DMS 273 (cell line): ENCODE results near the gene CDKN1C.

ENCODE experiments used
- DNase-seq: peaks from one replicate; lab custom pipeline; 2025; ENCODE audit not compliant: unreplicated experiment; lab: John Stamatoyannopoulos, UW

The CDKN1C gene

GRCh38 chr11:2870460-2870859 is 15.1 kb downstream of the CDKN1C start:
- DNase-seq, result no peak

GRCh38 chr11:2869561-2870427 is 15.8 kb downstream of the CDKN1C start:
- no peak for DNase-seq

DNA sequence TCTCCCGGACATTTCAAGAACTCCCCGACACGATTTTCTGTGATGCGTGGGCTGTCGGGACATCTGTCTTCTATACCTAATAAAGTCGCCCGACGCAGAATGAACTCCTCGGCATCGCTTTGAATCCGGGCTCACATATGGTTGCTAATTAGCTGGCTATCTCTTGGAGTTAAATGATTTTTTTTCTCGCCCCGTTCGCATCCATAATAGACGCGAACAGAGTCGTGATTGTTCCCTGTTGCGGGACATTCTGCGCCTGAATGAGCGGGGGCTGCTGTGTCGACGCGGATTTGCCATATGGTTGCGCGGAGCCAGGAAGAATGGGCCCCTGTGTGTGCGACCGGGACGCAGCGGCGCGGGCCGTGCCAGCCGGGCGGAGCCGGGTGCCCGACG is 16.4 kb downstream of the CDKN1C start:
- peak; percentile 24 for DNase-seq

GRCh38 chr11:2868506-2869133 is 17.0 kb downstream of the CDKN1C start:
- no peak for DNase-seq

- no peak for DNase-seq
These were observed 17.7 kb downstream of the CDKN1C start for GRCh38 chr11:2867722-2868505.

DNA sequence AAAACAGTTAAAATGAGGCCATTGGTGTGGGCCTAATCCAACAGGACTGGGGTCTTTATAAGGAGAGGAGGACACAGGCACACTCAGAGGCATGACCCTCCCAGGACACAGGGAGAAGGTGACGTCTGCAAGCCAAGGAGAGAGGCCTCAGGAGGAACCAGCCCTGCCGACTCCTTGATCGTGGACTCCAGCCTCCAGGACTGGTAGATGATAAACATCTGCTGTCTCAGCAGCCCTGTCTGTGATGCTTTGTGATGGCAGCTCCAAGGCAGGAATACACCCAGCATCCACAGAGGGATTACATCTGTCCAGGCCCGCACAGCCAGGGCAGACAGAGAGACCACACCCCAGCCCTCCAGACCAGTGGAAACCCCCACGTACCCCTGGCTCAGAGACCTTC is 18.4 kb downstream of the CDKN1C start:
- DNase-seq, result no peak

DNA sequence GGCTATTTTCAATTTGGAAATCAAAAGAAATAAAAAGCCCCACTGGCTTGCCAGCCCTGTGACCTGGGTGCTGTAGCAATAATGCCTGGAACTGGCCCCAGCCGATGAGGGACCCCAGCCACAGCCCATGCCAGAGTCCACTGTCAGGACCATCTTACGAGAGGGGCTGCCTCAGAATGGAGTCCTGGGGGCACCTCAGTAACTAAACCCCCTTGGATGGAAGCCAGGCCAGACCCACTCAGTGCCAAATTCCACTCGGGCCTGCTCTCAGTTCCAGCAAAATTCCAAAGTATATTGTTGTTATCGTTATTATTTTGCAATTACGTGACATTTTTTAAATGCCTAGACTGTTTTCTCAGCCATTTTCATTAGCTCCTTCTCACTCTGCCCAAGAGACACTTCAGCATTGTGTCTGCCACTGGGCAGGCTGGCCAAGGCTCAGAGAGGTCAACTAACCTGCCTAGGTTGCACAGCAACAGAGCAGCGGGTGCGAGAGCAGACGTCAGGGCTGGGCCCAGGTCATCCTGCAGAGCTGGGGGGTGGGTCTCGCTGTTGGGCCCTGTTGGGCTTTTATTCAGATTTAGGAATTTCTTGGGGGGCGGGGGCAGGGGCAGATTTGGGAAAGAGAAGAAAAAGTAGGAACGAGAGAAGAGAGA is 19.5 kb downstream of the CDKN1C start:
- DNase-seq, result no peak

GRCh38 chr11:2864901-2865300 is 20.7 kb downstream of the CDKN1C start:
- peak; percentile 24 for DNase-seq

DNA sequence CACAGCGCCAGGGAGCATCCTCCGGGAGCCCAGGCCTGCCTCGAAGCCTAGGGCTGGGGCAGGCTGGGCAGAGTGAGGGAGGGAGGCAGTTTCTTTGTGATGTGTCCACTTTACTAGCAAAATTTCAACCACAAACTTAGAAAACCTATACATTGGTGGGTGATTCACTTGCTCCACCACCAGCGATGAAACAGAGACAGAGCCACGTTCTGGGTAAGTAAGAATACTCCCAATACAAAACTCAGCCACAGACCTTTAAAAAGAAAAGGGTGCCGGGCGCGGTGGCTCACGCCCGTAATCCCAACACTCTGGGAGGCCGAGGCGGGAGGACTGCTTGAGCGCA is 22.3 kb downstream of the CDKN1C start:
- DNase-seq, result no peak

DNA sequence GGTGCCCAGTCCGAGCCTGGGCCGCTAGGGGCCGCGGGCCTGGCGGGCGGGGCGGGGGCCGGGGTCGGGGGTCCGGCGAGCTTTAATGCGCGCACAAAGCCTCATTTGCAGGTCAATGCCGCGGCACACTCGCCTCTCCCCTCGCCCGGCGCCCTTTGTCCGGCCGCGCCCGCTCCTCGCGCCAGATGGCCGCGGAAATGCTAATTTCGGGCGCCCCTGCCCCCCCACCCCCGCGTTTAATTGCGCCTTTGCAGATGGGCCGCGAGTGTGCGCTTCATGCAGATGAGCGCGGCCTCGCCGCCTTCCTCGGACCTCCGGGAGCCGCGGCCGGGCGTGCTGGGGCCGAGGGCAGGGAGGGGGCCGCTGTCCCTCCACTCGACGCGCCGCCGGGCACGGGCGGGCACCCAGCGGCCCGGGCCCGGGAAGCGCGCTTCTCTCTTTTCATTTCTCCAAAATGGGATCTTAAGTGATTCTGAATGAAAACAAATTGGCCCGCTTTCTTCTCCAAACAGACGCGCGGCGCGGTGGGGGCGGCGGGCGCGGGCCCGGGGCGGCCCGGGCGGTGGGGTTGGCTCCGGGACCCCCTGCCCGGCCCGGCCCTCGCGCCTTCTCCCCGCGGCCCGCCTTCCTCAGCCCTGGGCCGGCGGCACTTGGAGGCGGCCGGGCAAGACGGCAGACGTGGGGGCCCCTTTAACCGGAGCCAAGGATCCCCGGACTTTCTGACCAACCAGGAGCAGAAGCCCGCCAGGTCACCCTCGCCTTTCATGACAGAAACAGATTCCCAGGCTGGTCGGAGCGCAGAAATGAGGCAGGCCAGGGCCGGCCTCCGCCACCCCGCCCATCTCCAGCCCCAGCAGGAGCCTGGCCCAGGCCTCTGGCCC is 22.9 kb downstream of the CDKN1C start:
- peak; percentile 42 for DNase-seq

- DNase-seq, result no peak
These were observed 24.9 kb downstream of the CDKN1C start for GRCh38 chr11:2860636-2861035.

DNA sequence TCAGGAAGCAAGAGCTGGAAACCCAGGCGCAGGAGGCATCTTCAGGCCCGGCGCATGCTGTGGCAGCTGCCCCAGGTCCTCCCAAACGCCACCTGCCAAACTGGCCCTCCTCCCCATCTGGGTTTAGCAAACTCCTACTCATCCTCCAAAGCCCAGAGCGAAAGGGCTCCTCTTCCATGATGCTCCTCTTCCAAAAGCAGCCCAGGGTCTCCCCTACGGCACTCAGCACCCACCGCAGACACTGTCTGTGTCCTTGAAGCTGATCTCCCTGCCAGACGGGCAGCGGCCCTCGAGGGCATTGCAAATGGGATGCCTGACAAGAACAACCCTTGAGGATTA is 25.9 kb downstream of the CDKN1C start:
- no peak for DNase-seq

DNA sequence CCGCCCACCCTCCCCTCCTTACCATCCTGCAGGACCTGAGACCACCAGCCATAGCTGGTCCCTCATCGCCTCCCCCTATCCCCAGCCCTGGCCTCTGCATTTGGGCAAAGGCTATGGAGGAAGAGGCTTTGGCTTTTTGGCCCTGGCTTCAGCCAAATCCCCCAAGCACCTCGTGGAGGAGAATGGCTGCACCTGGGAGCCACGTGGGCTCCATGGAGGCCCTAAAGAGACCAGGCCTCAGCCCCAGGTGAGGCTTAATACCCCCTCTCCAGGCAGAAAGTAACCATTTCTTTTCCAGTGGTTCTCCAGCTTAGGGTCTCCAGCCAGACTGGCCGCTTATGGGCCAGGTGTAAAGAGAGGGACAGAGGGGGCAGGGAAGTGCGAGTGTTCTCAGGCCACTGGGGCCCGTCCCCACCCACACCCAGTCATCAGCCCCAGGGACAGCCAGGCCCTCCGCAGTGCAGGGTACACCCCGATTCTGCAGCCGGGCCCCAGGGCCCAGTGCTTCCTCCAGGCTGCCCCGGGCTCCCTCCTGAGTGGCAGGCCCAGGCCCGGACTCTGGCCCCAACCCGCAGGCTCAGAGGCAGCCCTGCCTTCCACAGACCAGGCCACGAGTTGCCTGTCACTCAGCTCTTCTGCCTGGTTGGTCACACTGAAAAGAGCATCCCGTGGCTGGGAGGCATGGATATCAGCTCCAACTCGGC is 26.4 kb downstream of the CDKN1C start:
- no peak for DNase-seq

- no peak for DNase-seq
These were observed 27.7 kb downstream of the CDKN1C start for GRCh38 chr11:2857918-2858317.

DNA sequence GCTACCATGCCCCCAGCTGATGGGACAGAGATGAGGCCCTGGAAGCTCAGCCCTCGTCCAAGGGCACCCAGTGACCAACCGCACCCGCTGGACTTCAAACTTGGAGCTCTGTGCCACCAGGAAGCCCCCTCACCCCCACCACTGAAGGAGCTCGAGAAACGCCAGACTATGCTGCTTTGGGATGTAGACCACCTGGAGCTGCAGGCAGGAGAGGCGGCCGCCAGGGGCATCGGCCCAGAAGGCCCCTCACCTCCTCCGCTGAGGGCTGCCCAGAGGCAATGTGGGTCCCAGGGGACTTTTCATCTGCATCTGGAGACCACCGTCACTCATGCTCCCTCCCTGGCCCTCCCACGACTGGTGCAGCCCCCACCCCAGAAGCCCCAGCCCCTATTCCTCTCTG is 28.3 kb downstream of the CDKN1C start:
- DNase-seq, result no peak

- no peak for DNase-seq
These were observed 30.4 kb downstream of the CDKN1C start for GRCh38 chr11:2855162-2855561.

GRCh38 chr11:2853997-2854560 is 31.5 kb downstream of the CDKN1C start:
- no peak for DNase-seq

- DNase-seq, result no peak
These were observed 32.2 kb downstream of the CDKN1C start for GRCh38 chr11:2853401-2853800.

DNA sequence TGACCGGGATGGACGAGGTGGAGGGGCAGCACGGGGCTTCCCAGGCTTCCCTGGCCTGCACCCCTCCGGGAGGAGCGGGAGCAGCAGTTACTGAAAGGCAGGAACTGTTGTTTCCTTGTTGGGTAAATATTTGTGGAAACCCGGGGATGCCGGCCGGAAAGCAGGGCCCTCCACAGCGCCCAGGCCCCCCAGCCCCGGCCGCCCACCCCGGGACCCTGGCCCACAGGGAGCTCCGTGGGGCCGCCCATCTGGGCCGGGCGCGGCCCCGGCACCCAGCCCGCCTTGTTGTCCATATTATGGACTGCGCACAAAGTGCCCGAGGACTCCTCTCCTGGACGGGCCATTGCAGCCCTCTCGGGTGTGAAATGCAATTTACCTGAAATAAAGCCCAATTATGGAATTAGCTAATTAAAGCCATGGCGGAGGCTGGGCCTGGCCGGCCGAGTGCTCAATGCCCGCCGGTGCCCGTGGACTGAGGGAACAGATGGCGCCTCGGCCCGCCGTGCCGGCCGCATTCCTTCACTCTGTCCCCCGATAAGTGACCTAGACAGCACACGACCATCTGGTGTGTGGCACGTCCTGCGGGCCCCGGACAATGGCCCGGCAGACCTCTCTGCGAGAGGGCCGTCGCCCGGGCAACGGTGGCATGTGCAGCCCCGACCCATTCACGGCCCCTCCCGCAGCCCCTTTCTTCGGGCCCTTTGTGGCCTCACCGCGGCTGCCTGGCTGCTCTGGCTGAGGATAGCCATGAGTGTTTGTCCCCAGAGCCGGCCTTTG is 35.4 kb downstream of the CDKN1C start:
- no peak for DNase-seq
